SU-DHL-6 (cell line): ENCODE data around the gene LHFPL3.

Experiments used
- CTCF ChIP-seq: fragments of 200-600 bp; sonication (generic); IDR thresholded peaks from one replicate; pipeline ENCODE4 v1.5.1; 2017; ENCODE audit warnings: antibody characterized with exemption, mild to moderate bottlenecking, low read length, moderate library complexity; ENCODE audit not compliant: insufficient read depth, poor library complexity, severe bottlenecking
- EZH2phosphoT487 ChIP-seq: fragments of 200-600 bp; sonication (generic), shearing (Covaris generic); conservative IDR thresholded peaks from 2 replicates; pipeline ENCODE4 v1.6.1; 2018; ENCODE audit warnings: mild to moderate bottlenecking, antibody characterized with exemption, low read length, moderate library complexity, mixed read lengths

DNA sequence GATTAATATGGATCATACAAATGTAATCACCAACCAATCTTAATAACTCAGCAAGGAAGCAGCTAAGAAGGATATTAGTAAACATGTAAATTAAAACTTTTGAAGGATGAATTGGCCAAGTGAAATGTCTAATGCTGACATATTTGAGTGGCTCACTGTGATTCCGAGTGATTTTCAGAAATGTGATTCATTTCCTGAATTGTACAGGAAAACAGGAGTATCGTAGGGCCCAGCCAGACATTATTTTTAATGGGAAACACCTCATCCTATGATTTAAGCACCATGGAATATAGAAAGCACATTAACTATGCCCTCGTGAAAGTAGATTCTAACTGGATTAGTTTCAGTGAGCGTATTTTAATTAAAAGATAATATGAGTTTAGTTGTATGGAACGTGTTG lies 82.3 kb downstream of the LHFPL3 start:
- no peak for TF ChIP-seq CTCF
- no peak for TF ChIP-seq EZH2phosphoT487
